ENCODE data around the gene ERBB2. TPM values are rescaled to one million over a fixed set of nuclear protein-coding genes. Genes with fewer than 3 reads are reported as not detected.
A peak's percentile ranks its signal among the peaks of the same experiment; 100 is the strongest.
"Not testable (repeated sequence)": the region's sequence is repeated elsewhere in the genome, so short reads cannot be mapped to it uniquely, and the experiment has no call there.

Gene ERBB2
- total RNA-seq, 1 donor from 2014 or later, result 118 TPM

- peak; percentile 27 for ATAC-seq
Measured at GRCh38 chr17:39704821-39705551, 5.1 kb downstream of the ERBB2 start.

GRCh38 chr17:39705786-39706348 lies 6.0 kb downstream of the ERBB2 start:
- peak; percentile 85 for ATAC-seq

- ATAC-seq, result no peak
Measured at GRCh38 chr17:39706383-39706782, 6.5 kb downstream of the ERBB2 start.

DNA sequence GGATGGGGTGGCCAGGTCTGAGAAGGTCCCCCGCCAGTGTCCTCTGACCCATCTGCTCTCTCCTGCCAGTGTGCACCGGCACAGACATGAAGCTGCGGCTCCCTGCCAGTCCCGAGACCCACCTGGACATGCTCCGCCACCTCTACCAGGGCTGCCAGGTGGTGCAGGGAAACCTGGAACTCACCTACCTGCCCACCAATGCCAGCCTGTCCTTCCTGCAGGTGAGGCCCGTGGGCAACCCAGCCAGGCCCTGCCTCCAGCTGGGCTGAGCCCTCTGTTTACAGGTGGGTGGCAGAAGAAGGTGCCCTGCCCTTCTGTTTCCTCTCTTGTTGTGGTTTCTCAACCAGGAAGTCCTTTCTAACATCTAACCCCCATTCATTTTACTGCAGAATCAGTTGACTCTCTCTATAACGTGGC lies 7.1 kb downstream of the ERBB2 start:
- peak; percentile 45 for ATAC-seq

DNA sequence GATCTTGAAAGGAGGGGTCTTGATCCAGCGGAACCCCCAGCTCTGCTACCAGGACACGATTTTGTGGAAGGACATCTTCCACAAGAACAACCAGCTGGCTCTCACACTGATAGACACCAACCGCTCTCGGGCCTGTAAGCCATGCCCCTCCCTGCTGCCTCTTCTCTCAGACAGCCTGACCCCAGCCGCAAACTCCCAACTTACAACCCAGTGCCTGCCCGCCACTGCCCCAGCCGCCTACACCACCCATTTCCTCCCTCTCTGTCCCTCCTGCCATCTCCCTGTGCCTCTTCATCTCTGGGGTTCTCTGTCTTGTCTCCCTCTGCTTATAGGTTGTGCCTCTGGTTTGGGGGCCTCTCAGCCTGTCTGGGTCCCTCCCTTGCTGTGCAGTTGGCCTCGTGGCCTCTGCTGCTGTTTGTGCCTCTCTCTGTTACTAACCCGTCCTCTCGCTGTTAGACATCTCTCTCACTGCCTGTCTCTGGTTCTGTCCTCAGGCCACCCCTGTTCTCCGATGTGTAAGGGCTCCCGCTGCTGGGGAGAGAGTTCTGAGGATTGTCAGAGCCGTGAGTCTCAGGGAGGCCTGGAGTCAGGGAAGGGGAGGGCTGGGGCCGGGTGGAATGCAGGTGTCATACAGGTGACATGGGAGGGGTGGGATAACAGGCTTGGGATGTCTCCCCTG lies 9.6 kb downstream of the ERBB2 start:
- no peak for ATAC-seq

- ATAC-seq, result no peak
Measured at GRCh38 chr17:39709998-39710964, 10.4 kb downstream of the ERBB2 start.

DNA sequence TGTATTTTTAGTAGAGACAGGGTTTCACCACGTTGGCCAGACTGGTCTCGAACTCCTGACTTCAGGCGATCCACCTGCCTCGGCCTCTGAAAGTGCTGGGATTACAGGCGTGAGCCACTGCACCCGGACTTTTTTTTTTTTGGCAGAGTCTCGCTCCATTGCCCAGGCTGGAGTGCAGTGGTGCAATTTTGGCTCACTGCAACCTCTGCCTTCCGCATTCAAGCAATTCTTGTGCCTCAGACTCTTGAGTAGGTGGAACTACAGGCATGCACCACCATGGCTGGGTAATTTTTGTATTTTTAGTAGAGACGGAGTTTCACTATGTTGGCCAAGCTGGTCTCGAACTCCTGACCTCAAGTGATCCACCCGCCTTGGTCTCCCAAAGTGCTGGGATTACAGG lies 11.2 kb downstream of the ERBB2 start:
- not testable (repeated sequence) for ATAC-seq

DNA sequence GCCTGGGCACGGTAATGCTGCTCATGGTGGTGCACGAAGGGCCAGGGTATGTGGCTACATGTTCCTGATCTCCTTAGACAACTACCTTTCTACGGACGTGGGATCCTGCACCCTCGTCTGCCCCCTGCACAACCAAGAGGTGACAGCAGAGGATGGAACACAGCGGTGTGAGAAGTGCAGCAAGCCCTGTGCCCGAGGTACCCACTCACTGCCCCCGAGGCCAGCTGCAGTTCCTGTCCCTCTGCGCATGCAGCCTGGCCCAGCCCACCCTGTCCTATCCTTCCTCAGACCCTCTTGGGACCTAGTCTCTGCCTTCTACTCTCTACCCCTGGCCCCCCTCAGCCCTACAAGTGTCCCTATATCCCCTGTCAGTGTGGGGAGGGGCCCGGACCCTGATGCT lies 12.0 kb downstream of the ERBB2 start:
- no peak for ATAC-seq

DNA sequence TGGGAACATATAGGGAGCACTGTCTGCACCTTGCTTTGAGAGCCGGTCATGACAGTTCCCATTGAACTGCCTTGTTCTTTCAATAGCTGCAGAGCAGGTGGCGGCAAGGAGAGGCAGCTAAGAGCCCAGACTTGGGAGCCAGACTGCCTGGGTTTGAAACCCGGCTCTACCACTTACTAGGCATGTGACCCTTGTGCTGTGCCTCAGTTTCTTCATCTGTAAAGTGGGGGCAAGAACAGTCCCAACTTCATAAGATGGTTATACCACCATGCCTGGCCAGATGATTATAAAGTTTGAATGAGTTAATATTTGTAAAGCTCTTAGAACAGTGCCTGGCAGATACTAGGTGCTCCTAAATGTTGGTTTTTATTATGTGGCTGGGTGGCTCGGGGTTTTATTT lies 14.4 kb downstream of the ERBB2 start:
- no peak for ATAC-seq

DNA sequence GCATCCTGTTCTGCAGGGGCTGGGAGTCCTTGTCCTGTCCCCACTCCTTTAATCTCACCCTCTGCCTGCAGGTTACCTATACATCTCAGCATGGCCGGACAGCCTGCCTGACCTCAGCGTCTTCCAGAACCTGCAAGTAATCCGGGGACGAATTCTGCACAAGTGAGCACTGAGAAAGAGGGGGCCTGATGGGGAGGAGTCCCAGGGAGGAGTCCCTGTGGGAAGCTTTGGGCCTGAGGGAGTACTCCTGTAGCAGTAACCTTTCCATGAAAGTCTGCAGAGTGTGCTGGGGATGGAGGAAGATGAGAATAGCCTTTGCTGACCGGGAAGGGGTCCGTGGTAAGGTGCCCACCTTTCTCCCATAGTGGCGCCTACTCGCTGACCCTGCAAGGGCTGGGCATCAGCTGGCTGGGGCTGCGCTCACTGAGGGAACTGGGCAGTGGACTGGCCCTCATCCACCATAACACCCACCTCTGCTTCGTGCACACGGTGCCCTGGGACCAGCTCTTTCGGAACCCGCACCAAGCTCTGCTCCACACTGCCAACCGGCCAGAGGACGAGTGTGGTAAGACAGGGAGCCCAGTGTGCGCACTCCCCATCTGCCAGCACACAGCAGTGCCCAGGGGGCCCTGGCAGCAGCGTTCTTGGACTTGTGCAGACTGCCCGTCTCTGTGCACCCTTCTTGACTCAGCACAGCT lies 15.7 kb downstream of the ERBB2 start:
- peak; percentile 70 for ATAC-seq

GRCh38 chr17:39716073-39716818 lies 16.4 kb downstream of the ERBB2 start:
- peak; percentile 61 for ATAC-seq

- ATAC-seq, result peak; percentile 87
Measured at GRCh38 chr17:39716879-39717536, 17.1 kb downstream of the ERBB2 start.

DNA sequence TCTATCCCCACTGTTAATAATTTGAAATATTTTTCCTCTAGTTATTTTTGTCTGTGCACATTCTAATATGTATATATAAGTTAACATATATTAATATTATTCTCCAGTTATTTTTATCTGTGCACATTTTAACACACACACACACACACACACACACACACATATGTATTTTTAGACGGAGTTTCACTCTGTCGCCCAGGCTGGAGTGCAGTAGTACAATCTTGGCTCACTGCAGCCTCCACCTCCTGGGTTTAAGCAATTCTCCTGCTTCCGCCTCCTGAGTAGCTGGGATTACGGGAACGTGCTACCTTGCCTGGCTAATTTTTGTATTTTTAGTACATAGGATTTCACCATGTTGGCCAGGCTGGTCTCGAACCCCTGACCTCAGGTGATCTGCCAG lies 17.8 kb downstream of the ERBB2 start:
- no peak for ATAC-seq

GRCh38 chr17:39719563-39720355 lies 19.9 kb downstream of the ERBB2 start:
- no peak for ATAC-seq

DNA sequence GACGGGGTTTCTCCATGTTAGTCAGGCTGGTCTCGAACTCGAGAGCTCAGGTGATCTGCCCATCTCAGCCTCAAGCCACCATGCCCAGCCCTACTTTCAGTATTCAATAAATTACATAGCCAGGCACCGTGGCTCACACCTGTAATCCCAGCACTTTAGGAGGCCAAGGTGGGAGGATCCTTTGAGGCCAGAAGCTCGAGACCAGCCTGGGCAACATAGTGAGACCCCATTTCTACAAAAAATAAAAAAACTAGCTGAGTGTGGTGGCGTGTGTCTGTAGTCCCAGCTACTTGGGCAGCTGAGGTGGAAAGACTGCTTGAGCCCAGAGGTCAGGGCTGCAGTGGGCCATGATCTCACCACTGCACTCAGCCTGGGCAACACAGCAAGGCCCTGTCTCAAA lies 22.2 kb downstream of the ERBB2 start:
- no peak for ATAC-seq

DNA sequence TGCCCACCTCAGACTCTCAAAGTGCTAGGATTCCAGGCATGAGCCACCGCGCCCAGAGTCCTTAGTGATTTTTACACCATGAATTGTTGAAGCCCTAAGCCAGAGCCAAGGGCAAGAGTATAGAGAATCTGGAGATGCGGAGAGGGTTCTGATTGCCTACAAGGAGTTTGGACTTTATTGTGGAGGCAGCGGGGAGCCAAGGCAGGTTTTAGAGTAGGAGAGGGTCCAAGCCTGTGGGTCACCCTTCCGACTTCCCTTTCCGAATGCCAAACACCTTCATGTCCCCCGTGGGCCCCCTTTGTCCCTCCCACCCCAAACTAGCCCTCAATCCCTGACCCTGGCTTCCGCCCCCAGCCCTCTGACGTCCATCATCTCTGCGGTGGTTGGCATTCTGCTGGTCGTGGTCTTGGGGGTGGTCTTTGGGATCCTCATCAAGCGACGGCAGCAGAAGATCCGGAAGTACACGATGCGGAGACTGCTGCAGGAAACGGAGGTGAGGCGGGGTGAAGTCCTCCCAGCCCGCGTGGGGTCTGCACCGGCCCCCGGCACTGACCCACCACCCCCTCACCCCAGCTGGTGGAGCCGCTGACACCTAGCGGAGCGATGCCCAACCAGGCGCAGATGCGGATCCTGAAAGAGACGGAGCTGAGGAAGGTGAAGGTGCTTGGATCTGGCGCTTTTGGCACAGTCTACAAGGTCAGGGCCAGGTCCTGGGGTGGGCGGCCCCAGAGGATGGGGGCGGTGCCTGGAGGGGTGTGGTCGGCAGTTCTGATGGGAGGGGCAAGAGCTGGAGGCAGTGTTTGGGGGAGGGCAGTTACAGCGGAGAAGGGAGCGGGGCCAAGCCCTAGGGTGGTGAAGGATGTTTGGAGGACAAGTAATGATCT lies 23.3 kb downstream of the ERBB2 start:
- peak; percentile 69 for ATAC-seq

DNA sequence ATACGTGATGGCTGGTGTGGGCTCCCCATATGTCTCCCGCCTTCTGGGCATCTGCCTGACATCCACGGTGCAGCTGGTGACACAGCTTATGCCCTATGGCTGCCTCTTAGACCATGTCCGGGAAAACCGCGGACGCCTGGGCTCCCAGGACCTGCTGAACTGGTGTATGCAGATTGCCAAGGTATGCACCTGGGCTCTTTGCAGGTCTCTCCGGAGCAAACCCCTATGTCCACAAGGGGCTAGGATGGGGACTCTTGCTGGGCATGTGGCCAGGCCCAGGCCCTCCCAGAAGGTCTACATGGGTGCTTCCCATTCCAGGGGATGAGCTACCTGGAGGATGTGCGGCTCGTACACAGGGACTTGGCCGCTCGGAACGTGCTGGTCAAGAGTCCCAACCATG lies 24.9 kb downstream of the ERBB2 start:
- no peak for ATAC-seq

GRCh38 chr17:39725923-39726322 lies 26.1 kb downstream of the ERBB2 start:
- not testable (repeated sequence) for ATAC-seq

DNA sequence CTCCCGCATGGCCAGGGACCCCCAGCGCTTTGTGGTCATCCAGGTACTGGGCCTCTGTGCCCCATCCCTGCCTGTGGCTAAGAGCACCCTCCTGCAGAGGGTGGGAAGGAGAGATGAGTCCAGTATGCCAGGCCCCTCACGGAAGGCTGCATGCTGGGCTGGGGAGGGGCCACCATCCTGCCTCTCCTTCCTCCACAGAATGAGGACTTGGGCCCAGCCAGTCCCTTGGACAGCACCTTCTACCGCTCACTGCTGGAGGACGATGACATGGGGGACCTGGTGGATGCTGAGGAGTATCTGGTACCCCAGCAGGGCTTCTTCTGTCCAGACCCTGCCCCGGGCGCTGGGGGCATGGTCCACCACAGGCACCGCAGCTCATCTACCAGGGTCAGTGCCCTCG lies 26.8 kb downstream of the ERBB2 start:
- no peak for ATAC-seq

All from esophagus mucosa (tissue), 1 donor.